ENCODE results near the gene RNASET2. TPM values are rescaled to one million over a fixed set of nuclear protein-coding genes. Genes with fewer than 3 reads are reported as not detected.

The RNASET2 gene
- total RNA-seq, 4 donors from 2014 or later: 65.6 to 169 (median 81.4) TPM

- H3K27ac ChIP-seq: no peak overlapping the region
- TF ChIP-seq CTCF (IDR thresholded peaks at IDR 0.05) (no peak), POLR2A (IDR thresholded peaks at IDR 0.05) (no peak)
- H3K4me3 ChIP-seq: no peak overlapping the region
- H3K36me3 ChIP-seq: no peaks in the 10 kb centered on the region
- peaks cover 0 to 9% (median 0%) of the 10 kb centered on the region in 4 donors for H3K4me1 ChIP-seq
- no peak for DNase-seq
- H3K27me3 ChIP-seq: no peaks in the 10 kb centered on the region
- H3K9me3 ChIP-seq: no peaks in the 10 kb centered on the region
These were observed 47.5 kb downstream of the RNASET2 start for GRCh38 chr6:166908811-166909210.

- no peak overlapping the region for H3K27ac ChIP-seq
- H3K9me3 ChIP-seq: no peaks in the 10 kb centered on the region
- no peaks in the 10 kb centered on the region for H3K27me3 ChIP-seq
- DNase-seq: no peak
- no peaks in the 10 kb centered on the region for H3K36me3 ChIP-seq
- H3K4me3 ChIP-seq: no peak overlapping the region
- H3K4me1 ChIP-seq: peaks cover 0 to 9% (median 0%) of the 10 kb centered on the region in 4 donors
- TF ChIP-seq POLR2A (IDR thresholded peaks at IDR 0.05) (no peak), CTCF (IDR thresholded peaks at IDR 0.05) (no peak)
These were observed 48.2 kb downstream of the RNASET2 start for GRCh38 chr6:166907871-166908806.

- peaks cover 0 to 9% (median 0%) of the 10 kb centered on the region in 4 donors for H3K4me1 ChIP-seq
- H3K27ac ChIP-seq: peak overlapping the region in 1 of 4 donors; percentile 21
- no peaks in the 10 kb centered on the region for H3K36me3 ChIP-seq
- DNase-seq: no peak
- no peaks in the 10 kb centered on the region for H3K9me3 ChIP-seq
- TF ChIP-seq POLR2A (IDR thresholded peaks at IDR 0.05) (no peak), CTCF (IDR thresholded peaks at IDR 0.05) (no peak)
- H3K27me3 ChIP-seq: no peaks in the 10 kb centered on the region
- no peak overlapping the region for H3K4me3 ChIP-seq
These were observed 48.9 kb downstream of the RNASET2 start for GRCh38 chr6:166907373-166907841.

GRCh38 chr6:166906376-166907044, 49.8 kb downstream of the RNASET2 start:
- Histone ChIP-seq H3K27me3 (no peaks in the 10 kb centered on the region), H3K4me3 (no peak overlapping the region), H3K27ac (no peak overlapping the region), H3K4me1 (peaks cover 0 to 9% (median 0%) of the 10 kb centered on the region in 4 donors), H3K9me3 (no peaks in the 10 kb centered on the region), H3K36me3 (no peaks in the 10 kb centered on the region)
- TF ChIP-seq POLR2A (IDR thresholded peaks at IDR 0.05) (no peak), CTCF (IDR thresholded peaks at IDR 0.05) (no peak)
- no peak for DNase-seq

GRCh38 chr6:166905505-166906134, 50.7 kb downstream of the RNASET2 start:
- H3K27me3 ChIP-seq: no peaks in the 10 kb centered on the region

More at GRCh38 chr6:166905505-166906134, 50.7 kb downstream of the RNASET2 start:
- no peaks in the 10 kb centered on the region for H3K36me3 ChIP-seq
- H3K4me1 ChIP-seq: peaks cover 0 to 9% (median 0%) of the 10 kb centered on the region in 4 donors
- DNase-seq: no peak
- H3K27ac ChIP-seq: no peak overlapping the region
- no peaks in the 10 kb centered on the region for H3K9me3 ChIP-seq
- H3K4me3 ChIP-seq: no peak overlapping the region
- TF ChIP-seq CTCF (IDR thresholded peaks at IDR 0.05): no peak
- TF ChIP-seq POLR2A (IDR thresholded peaks at IDR 0.05): no peak

All from Peyer's patch (tissue), 4 donors.